Gastroesophageal sphincter (tissue), 3 donors: ENCODE results near the gene CALU.

ENCODE experiments used
- POLR2A ChIP-seq, 2 donors: fragments of 450-650 bp; IDR thresholded peaks; one replicate each; pipeline ENCODE4 v1.6.1; 2017; ENCODE audit warnings: antibody characterized with exemption in 2 of 2, mild to moderate bottlenecking in 2 of 2, moderate library complexity in 1 of 2
- POLR2AphosphoS5 ChIP-seq: sonication (generic); formaldehyde crosslinking; IDR thresholded peaks from one replicate; pipeline ENCODE4 v1.6.1; 2017; ENCODE audit warnings: antibody characterized with exemption
- TF ChIP-seq, protein P1 (sequence below), 4 experiments: fragments of 200-600 bp in 2 of 4; fragments of 450-650 bp in 2 of 4; sonication (generic) in 1 of 4; IDR thresholded peaks; one replicate each; pipeline ENCODE4 v1.5.1; 2017 to 2019; ENCODE audit warnings: antibody characterized with exemption in 4 of 4, mild to moderate bottlenecking in 2 of 4, moderate library complexity in 2 of 4

DNA sequence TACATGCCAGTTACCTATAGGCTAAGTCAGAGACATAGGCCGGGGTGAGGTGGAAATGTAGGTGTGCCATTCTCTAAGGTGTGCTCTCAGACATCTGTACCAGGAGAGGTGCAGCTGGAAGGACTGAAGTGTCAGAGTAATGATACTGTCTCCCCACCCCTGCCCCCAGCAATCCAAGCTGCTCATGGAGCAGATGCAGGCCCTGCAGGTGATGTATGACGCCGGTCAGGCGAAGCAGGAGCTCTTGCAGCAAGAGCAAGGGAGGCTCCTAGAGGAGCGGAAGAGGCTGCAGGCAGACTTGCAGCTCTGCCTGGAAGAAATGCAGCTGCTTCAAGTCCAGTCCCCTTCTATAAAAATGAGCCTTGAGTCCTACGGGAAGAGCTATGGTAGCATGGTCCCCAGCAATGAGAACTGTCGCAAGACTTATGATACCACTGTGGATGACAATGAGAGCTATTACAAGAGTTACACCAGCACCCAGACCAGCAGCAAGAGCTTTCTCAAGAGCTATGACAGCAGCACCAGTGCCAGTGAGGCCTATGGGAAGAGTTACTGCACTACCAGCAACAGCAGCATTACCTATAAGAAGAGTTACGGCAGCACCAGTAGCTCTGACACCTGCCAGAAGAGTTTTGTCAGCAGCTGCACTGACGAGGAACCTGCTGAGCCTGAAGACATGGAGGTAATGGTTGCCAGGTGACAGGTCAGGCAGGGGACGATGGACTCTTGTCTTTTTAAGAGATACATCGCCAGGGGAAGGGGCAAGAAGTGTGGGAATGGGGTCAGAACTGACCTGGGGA, 72.7 kb downstream of the CALU start:
- TF ChIP-seq POLR2AphosphoS5 (no peak), POLR2A (IDR thresholded peaks at IDR 0.05) (no peak)
- TF ChIP-seq, protein P1, sequence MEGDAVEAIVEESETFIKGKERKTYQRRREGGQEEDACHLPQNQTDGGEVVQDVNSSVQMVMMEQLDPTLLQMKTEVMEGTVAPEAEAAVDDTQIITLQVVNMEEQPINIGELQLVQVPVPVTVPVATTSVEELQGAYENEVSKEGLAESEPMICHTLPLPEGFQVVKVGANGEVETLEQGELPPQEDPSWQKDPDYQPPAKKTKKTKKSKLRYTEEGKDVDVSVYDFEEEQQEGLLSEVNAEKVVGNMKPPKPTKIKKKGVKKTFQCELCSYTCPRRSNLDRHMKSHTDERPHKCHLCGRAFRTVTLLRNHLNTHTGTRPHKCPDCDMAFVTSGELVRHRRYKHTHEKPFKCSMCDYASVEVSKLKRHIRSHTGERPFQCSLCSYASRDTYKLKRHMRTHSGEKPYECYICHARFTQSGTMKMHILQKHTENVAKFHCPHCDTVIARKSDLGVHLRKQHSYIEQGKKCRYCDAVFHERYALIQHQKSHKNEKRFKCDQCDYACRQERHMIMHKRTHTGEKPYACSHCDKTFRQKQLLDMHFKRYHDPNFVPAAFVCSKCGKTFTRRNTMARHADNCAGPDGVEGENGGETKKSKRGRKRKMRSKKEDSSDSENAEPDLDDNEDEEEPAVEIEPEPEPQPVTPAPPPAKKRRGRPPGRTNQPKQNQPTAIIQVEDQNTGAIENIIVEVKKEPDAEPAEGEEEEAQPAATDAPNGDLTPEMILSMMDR (IDR thresholded peaks at IDR 0.05) = no peak
